Breast epithelium (tissue), 4 donors: ENCODE measurements around the gene GPR50. TPM values are rescaled to one million over a fixed set of nuclear protein-coding genes. Genes with fewer than 3 reads are reported as not detected.
A peak's percentile ranks its signal among the peaks of the same experiment; 100 is the strongest.

Experiments
- DNase-seq, 2 donors: peaks; one replicate each; pipeline ENCODE4 v3.0.0-alpha.2; 2019; ENCODE audit warnings: low spot score in 2 of 2
- H3K27ac ChIP-seq, 2 donors: fragments of 200-600 bp; sonication (generic) in 1 of 2; one replicate each; pipeline ENCODE4 v1.5.1; 2016 to 2019; ENCODE audit warnings: mild to moderate bottlenecking in 1 of 2
- H3K27me3 ChIP-seq, 2 donors: fragments of 200-600 bp; sonication (generic) in 1 of 2; one replicate each; pipeline versions ENCODE4 v1.5.1 to v1.6.0; 2017 to 2019; ENCODE audit warnings: control low read depth in 1 of 2, mild to moderate bottlenecking in 1 of 2
- H3K36me3 ChIP-seq: fragments of 200-600 bp; one replicate; pipeline ENCODE4 v1.5.1; 2019
- H3K4me1 ChIP-seq, 2 donors: fragments of 200-600 bp; sonication (generic); one replicate each; pipeline ENCODE4 v1.5.1; 2016 to 2019; ENCODE audit warnings: control low read depth in 1 of 2
- H3K4me3 ChIP-seq, 3 donors: fragments of 200-600 bp; sonication (generic); 1 replicate in 2 of 3; 2 replicates in 1 of 3; pipeline ENCODE4 v1.5.1; 2016 to 2019; ENCODE audit warnings: mild to moderate bottlenecking in 3 of 3, moderate library complexity in 2 of 3
- H3K9me3 ChIP-seq, 2 donors: fragments of 200-600 bp; sonication (generic) in 1 of 2; one replicate each; pipeline ENCODE4 v1.5.1; 2016 to 2019; ENCODE audit warnings: control low read depth in 1 of 2
- CTCF ChIP-seq, 3 donors: fragments of 450-650 bp; IDR thresholded peaks; one replicate each; pipeline ENCODE4 v1.5.1; 2016 to 2017; ENCODE audit warnings: antibody characterized with exemption in 3 of 3, mild to moderate bottlenecking in 3 of 3, moderate library complexity in 3 of 3
- POLR2A ChIP-seq: fragments of 450-650 bp; IDR thresholded peaks from one replicate; pipeline ENCODE4 v1.6.1; 2016; ENCODE audit warnings: antibody characterized with exemption, mild to moderate bottlenecking, moderate library complexity
- POLR2AphosphoS5 ChIP-seq, 3 donors: sonication (generic); formaldehyde crosslinking; IDR thresholded peaks; one replicate each; pipeline ENCODE4 v1.6.1; 2017; ENCODE audit warnings: antibody characterized with exemption in 3 of 3
- intact Hi-C: fragments of 100-400 bp; cut with DNase I; formaldehyde crosslinking; loops from one replicate; pipeline ENCODE4 v1.15.1; 2023; ENCODE audit warnings: low total_unique reads
- total RNA-seq, 3 donors: library from RNA; depleted of rRNA; stranded (reverse); fragments of >200 nt; gene quantifications; one replicate each; pipeline ENCODE4 v1.1.0, GENCODE V29; 2016

The GPR50 gene
- total RNA-seq, 3 donors from 2014 or later = 0.15 TPM; not detected in 2

GRCh38 chrX:151174581-151175282 is 1.7 kb upstream of the GPR50 start:
- H3K27me3 ChIP-seq = peaks cover 0 to 90% of the 10 kb centered on the region in 2 donors

GRCh38 chrX:151175283-151176062 is 911 bp upstream of the GPR50 start:
- no peak for TF ChIP-seq CTCF (IDR thresholded peaks at IDR 0.05)
- TF ChIP-seq POLR2A = no peak
- no peak for TF ChIP-seq POLR2AphosphoS5 (IDR thresholded peaks at IDR 0.05)
- H3K36me3 ChIP-seq = no peaks in the 10 kb centered on the region
- H3K4me1 ChIP-seq = no peaks in the 10 kb centered on the region
- DNase-seq = no peak
- H3K9me3 ChIP-seq = peaks cover 16 to 29% of the 10 kb centered on the region in 2 donors
- no peak overlapping the region for H3K27ac ChIP-seq
- no peak overlapping the region for H3K4me3 ChIP-seq
- intact Hi-C loops = no loop called here
- H3K27me3 ChIP-seq = peaks cover 0 to 90% of the 10 kb centered on the region in 2 donors

More at GRCh38 chrX:151174581-151175282, 1.7 kb upstream of the GPR50 start:
- intact Hi-C loops = no loop called here
- Histone ChIP-seq H3K4me3 (no peak overlapping the region), H3K4me1 (no peaks in the 10 kb centered on the region), H3K9me3 (peaks cover 16 to 29% of the 10 kb centered on the region in 2 donors), H3K36me3 (no peaks in the 10 kb centered on the region), H3K27ac (no peak overlapping the region)
- no peak for DNase-seq
- TF ChIP-seq POLR2A (no peak), POLR2AphosphoS5 (IDR thresholded peaks at IDR 0.05) (no peak), CTCF (IDR thresholded peaks at IDR 0.05) (no peak)

- H3K4me3 ChIP-seq = peak overlapping the region; percentile 17 to 49 (median 27)
- intact Hi-C loops = no loop called here
- peaks cover 16 to 25% of the 10 kb centered on the region in 2 donors for H3K9me3 ChIP-seq
- no peak for DNase-seq
- no peak overlapping the region for H3K27ac ChIP-seq
- no peak for TF ChIP-seq POLR2A
- TF ChIP-seq CTCF (IDR thresholded peaks at IDR 0.05) = no peak
- TF ChIP-seq POLR2AphosphoS5 (IDR thresholded peaks at IDR 0.05) = no peak
- H3K27me3 ChIP-seq = peaks cover 0 to 86% of the 10 kb centered on the region in 2 donors
- H3K36me3 ChIP-seq = no peaks in the 10 kb centered on the region
- no peaks in the 10 kb centered on the region for H3K4me1 ChIP-seq
These were observed 1.0 kb downstream of the GPR50 start for GRCh38 chrX:151177141-151178027.

- DNase-seq = no peak
- H3K4me1 ChIP-seq = no peaks in the 10 kb centered on the region
- H3K4me3 ChIP-seq = no peak overlapping the region
- TF ChIP-seq CTCF (IDR thresholded peaks at IDR 0.05) (no peak), POLR2AphosphoS5 (IDR thresholded peaks at IDR 0.05) (no peak), POLR2A (no peak)
- no peaks in the 10 kb centered on the region for H3K36me3 ChIP-seq
- no peak overlapping the region for H3K27ac ChIP-seq
- H3K9me3 ChIP-seq = peaks cover 16 to 23% of the 10 kb centered on the region in 2 donors
- intact Hi-C loops = no loop called here
- peaks cover 0 to 86% of the 10 kb centered on the region in 2 donors for H3K27me3 ChIP-seq
These were observed 2.4 kb downstream of the GPR50 start for GRCh38 chrX:151178746-151179145.
